Activated CD8-positive, alpha-beta T cell treated with anti-CD3 and anti-CD28 coated beads, Interleukin-2, amount 10 ng/mL, durations not matched to agents 7 days and 5 days (primary cell): ENCODE measurements around the gene CHIC2. TPM values are rescaled to one million over a fixed set of nuclear protein-coding genes. Genes with fewer than 3 reads are reported as not detected.

Experiments
- ATAC-seq: fragments of 150-1000 bp; cut with Tn5 transposase; one replicate; pipeline ENCODE4 v1.10.0; 2021; ENCODE audit warnings: moderate library complexity
- CTCF ChIA-PET: fragments of 350-600 bp; sonication (Branson Sonifier 250); formaldehyde crosslinking; loops from one replicate; lab custom pipeline; 2021; ENCODE audit warnings: antibody characterized with exemption; lab: Charles Lee
- POLR2A ChIA-PET: fragments of 350-600 bp; sonication (Branson Sonifier 250); formaldehyde crosslinking; loops from one replicate; lab custom pipeline; 2021; ENCODE audit warnings: antibody characterized with exemption; lab: Charles Lee
- DNase-seq: peaks from one replicate; pipeline ENCODE4 v3.0.0-alpha.2; 2020
- H3K27ac Mint-ChIP-seq: one replicate; pipeline ENCODE4 v1.8.0; 2021; ENCODE audit warnings: mild to moderate bottlenecking, mixed read lengths
- H3K27me3 Mint-ChIP-seq: one replicate; pipeline ENCODE4 v1.8.0; 2021; ENCODE audit warnings: low read depth, mixed read lengths
- H3K36me3 Mint-ChIP-seq: one replicate; pipeline ENCODE4 v1.8.0; 2021; ENCODE audit warnings: low read depth, mixed read lengths
- H3K4me1 Mint-ChIP-seq: one replicate; pipeline ENCODE4 v1.8.0; 2021; ENCODE audit warnings: low read depth, mixed read lengths
- H3K4me3 Mint-ChIP-seq: one replicate; pipeline ENCODE4 v1.8.0; 2021; ENCODE audit warnings: mild to moderate bottlenecking, mixed read lengths
- H3K9me3 Mint-ChIP-seq: one replicate; pipeline ENCODE4 v1.8.0; 2022; ENCODE audit warnings: mixed read lengths; ENCODE audit not compliant: insufficient read depth
- total RNA-seq, 2 experiments: library from RNA; stranded (reverse); gene quantifications; one replicate each; pipeline ENCODE4 v1.2.3, GENCODE V29; 2021

Gene CHIC2
- total RNA-seq, 2 experiments from 2014 or later = 14.6 to 17.1 TPM

DNA sequence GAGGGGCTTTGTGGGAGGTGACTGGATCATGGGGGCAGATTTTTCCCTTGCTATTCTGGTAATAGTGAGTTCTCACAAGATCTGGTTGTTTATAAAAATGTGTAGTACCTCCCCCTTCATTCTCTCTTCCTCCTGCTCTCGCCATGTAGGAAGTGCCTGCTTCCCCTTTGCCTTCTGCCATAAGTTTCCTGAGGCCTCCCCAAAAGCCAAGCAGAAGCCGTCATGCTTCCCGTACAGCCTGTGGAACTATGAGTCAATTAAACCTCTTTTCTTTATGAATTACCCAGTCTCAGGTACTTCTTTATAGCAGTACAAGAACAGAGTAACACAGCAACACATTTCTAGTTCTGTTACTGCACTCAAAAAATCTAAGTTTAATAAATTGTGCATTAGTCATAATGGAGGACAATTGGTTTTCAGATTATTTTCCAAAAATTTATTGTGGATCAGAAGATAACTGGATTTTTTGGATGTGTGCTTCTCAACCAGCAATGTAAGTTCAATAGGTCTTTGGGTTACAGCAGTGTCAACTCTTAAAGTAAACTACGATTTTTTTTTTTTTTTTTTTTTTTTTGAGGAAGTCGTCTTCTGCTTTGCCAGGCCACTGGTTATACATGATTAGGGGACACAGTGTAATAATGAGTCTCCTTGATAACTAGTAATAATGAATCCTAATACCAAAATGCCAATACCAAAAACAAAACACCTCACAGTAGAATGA lies 69.9 kb downstream of the CHIC2 start:
- DNase-seq (no peak), ATAC-seq (no peak)
- ChIA-PET POLR2A (no interaction called here), CTCF (no interaction called here)
- Mint-ChIP-seq H3K4me1 (no peaks in the 10 kb centered on the region), H3K9me3 (no peaks in the 10 kb centered on the region), H3K4me3 (no peak overlapping the region), H3K27me3 (no peaks in the 10 kb centered on the region), H3K27ac (no peak overlapping the region), H3K36me3 (peaks cover 3% of the 10 kb centered on the region)

DNA sequence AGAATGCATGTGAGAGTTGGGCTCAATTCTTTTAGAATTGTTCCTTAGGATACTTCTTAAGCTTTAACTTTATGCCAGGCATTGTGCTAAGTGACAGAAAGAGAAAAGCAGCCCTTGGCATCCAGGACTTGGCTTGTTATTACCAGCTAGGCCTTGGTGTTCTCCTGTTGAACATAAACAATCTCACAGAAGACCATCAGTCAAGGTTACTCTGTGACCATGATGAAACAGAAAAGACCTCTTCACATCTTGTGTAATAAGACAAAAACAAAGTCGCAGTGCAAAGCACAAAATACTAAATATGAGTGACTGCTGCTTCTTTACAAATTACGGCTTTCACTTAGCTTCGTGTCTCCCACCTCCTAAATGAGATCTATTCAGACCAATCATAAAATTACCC lies 71.6 kb downstream of the CHIC2 start:
- no peaks in the 10 kb centered on the region for H3K4me1 Mint-ChIP-seq
- ChIA-PET CTCF (no interaction called here), POLR2A (no interaction called here)
- no peak overlapping the region for H3K27ac Mint-ChIP-seq
- H3K27me3 Mint-ChIP-seq = no peaks in the 10 kb centered on the region
- DNase-seq (no peak), ATAC-seq (no peak)
- H3K4me3 Mint-ChIP-seq = no peak overlapping the region
- no peaks in the 10 kb centered on the region for H3K36me3 Mint-ChIP-seq
- H3K9me3 Mint-ChIP-seq = no peaks in the 10 kb centered on the region

DNA sequence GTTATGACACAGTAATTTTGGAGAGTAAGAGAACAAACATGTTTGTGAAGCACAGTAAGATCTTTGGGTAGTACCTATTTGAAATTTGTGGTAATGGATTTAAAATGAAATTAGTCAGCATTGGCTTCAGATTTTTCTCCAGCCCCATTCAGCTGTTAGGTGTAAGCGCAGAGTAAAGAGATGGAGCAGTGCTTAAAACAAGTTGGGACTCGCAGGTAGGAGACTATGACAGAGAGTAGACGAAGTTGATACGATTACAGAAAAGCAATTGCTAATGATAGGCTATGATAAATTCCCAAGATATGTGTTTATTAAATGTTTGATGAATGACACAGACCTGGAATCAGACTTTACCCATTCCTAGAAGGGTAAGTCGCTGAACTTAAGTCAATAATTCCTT lies 72.6 kb downstream of the CHIC2 start:
- Mint-ChIP-seq H3K9me3 (no peaks in the 10 kb centered on the region), H3K4me3 (no peak overlapping the region), H3K4me1 (no peaks in the 10 kb centered on the region), H3K36me3 (no peaks in the 10 kb centered on the region), H3K27ac (no peak overlapping the region), H3K27me3 (no peaks in the 10 kb centered on the region)
- no peak for DNase-seq
- ChIA-PET CTCF (no interaction called here), POLR2A (no interaction called here)
- ATAC-seq = no peak

DNA sequence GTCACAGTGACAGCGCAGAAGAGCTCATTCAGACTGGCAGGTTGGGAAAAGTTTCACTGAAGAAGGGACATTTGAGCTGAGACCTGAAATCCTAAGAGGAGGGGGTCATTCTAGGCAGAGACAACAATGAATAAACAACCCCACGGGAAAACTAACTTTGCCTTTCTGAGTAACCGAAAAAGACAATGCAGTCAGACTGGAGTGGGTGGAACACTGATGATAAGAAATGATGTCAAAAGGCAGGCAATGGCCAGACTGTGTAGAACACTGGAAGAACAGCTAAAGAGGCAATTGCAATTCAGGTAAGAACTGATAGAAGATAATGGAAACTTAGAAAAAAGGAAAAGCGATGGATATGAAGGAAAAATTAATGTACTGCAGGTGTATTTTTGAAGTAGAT lies 73.8 kb downstream of the CHIC2 start:
- POLR2A ChIA-PET = no interaction called here
- H3K9me3 Mint-ChIP-seq = no peaks in the 10 kb centered on the region
- H3K4me1 Mint-ChIP-seq = no peaks in the 10 kb centered on the region
- DNase-seq (no peak), ATAC-seq (no peak)
- no peaks in the 10 kb centered on the region for H3K27me3 Mint-ChIP-seq
- no peaks in the 10 kb centered on the region for H3K36me3 Mint-ChIP-seq
- no peak overlapping the region for H3K4me3 Mint-ChIP-seq
- CTCF ChIA-PET = interaction anchor here (0.9 to 1.4 kb wide), 2 partner anchors 68 to 243 kb away, joined by 3 read pairs; no protein-coding TSS in a partner anchor
- no peak overlapping the region for H3K27ac Mint-ChIP-seq

- no peak for DNase-seq
- H3K27ac Mint-ChIP-seq = no peak overlapping the region
- no peaks in the 10 kb centered on the region for H3K9me3 Mint-ChIP-seq
- H3K36me3 Mint-ChIP-seq = no peaks in the 10 kb centered on the region
- H3K4me1 Mint-ChIP-seq = no peaks in the 10 kb centered on the region
- no peak overlapping the region for H3K4me3 Mint-ChIP-seq
- no peaks in the 10 kb centered on the region for H3K27me3 Mint-ChIP-seq
- ChIA-PET POLR2A (interaction anchor here (0.9 kb wide), 1 partner anchor 71 kb away, joined by 4 read pairs; no protein-coding TSS in a partner anchor), CTCF (no interaction called here)
- ATAC-seq = no peak
These were observed 76.6 kb downstream of the CHIC2 start for GRCh38 chr4:53987761-53988171.

DNA sequence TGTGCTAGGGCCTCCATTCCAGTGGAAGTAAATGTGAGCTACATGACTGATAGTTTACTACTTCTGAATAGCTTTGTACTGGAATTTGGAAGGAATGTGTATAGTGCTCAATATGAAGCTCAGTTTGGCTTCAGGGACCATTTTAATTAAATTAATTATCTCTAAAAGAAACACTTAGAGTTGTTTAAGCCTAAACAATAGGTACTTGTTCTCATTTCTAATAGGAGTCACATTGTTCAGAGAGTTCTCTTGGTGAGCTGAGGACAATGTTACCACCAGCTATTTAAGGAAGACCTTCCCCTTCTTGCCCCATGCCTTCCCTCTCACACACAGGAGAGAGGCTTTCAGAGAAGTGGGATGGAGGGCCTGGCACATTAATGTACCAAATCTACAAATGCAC lies 78.3 kb downstream of the CHIC2 start:
- Mint-ChIP-seq H3K27ac (no peak overlapping the region), H3K9me3 (no peaks in the 10 kb centered on the region), H3K36me3 (no peaks in the 10 kb centered on the region), H3K27me3 (no peaks in the 10 kb centered on the region), H3K4me1 (no peaks in the 10 kb centered on the region), H3K4me3 (no peak overlapping the region)
- ChIA-PET POLR2A (interaction anchor here (0.6 kb wide), 1 partner anchor 22 kb away, joined by 3 read pairs; no protein-coding TSS in a partner anchor), CTCF (no interaction called here)
- no peak for ATAC-seq
- DNase-seq = no peak

- Mint-ChIP-seq H3K4me3 (no peak overlapping the region), H3K36me3 (no peaks in the 10 kb centered on the region), H3K4me1 (no peaks in the 10 kb centered on the region), H3K9me3 (no peaks in the 10 kb centered on the region), H3K27ac (no peak overlapping the region), H3K27me3 (no peaks in the 10 kb centered on the region)
- ChIA-PET CTCF (no interaction called here), POLR2A (no interaction called here)
- ATAC-seq (no peak), DNase-seq (no peak)
These were observed 82.8 kb downstream of the CHIC2 start for GRCh38 chr4:53981567-53981966.

DNA sequence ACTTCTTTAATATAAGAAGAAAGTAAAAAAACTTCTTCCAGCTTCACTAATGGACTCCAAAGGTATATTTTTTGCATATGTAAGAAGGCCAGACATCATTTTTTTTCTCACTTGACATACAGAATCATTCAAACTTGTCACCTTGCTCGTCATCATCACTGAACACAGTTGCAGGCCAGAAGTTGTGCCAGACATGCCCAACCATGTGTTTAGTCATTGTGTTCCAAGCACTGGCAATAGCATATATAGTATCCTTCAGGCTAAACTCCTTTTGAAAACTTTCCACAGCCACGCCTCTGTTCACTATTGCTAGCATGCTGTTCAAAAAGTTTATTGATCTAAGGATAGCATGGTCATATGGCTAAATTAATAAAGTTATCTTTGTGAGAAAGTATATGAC lies 83.3 kb downstream of the CHIC2 start:
- H3K27ac Mint-ChIP-seq = no peak overlapping the region
- DNase-seq (no peak), ATAC-seq (no peak)
- no peaks in the 10 kb centered on the region for H3K27me3 Mint-ChIP-seq
- H3K36me3 Mint-ChIP-seq = no peaks in the 10 kb centered on the region
- H3K4me1 Mint-ChIP-seq = no peaks in the 10 kb centered on the region
- H3K4me3 Mint-ChIP-seq = no peak overlapping the region
- CTCF ChIA-PET = no interaction called here
- no peaks in the 10 kb centered on the region for H3K9me3 Mint-ChIP-seq
- POLR2A ChIA-PET = no interaction called here

DNA sequence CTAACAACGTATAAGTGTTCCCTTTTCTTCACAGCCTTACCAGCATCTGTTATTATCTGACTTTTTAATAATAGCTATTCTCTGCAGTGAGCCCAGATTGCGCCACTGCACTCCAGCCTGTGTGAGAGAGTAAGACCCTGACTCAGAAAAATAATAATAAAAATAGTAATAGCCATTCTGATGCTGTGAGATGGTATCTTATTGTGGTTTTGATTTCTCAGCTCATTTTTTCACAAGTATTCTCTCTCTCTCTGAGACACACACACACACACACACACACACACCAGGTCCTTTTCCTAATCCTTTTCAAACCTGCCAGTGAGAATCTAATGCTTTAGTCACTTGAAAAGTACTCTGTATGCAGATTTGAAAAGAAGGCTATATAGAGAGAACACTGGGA lies 89.8 kb downstream of the CHIC2 start:
- ChIA-PET CTCF (interaction anchor here (3.1 kb wide), 1 partner anchor 44 kb away, joined by 9 read pairs; no protein-coding TSS in a partner anchor), POLR2A (no interaction called here)
- Mint-ChIP-seq H3K4me1 (no peaks in the 10 kb centered on the region), H3K9me3 (no peaks in the 10 kb centered on the region), H3K27me3 (peaks cover 3% of the 10 kb centered on the region), H3K4me3 (no peak overlapping the region), H3K27ac (no peak overlapping the region), H3K36me3 (no peaks in the 10 kb centered on the region)
- ATAC-seq (no peak), DNase-seq (no peak)

- no peaks in the 10 kb centered on the region for H3K4me1 Mint-ChIP-seq
- ATAC-seq (no peak), DNase-seq (no peak)
- POLR2A ChIA-PET = no interaction called here
- H3K4me3 Mint-ChIP-seq = no peak overlapping the region
- no peak overlapping the region for H3K27ac Mint-ChIP-seq
- H3K27me3 Mint-ChIP-seq = peaks cover 3% of the 10 kb centered on the region
- no peaks in the 10 kb centered on the region for H3K9me3 Mint-ChIP-seq
- CTCF ChIA-PET = no interaction called here
- H3K36me3 Mint-ChIP-seq = no peaks in the 10 kb centered on the region
These were observed 96.4 kb downstream of the CHIC2 start for GRCh38 chr4:53967986-53968385.

DNA sequence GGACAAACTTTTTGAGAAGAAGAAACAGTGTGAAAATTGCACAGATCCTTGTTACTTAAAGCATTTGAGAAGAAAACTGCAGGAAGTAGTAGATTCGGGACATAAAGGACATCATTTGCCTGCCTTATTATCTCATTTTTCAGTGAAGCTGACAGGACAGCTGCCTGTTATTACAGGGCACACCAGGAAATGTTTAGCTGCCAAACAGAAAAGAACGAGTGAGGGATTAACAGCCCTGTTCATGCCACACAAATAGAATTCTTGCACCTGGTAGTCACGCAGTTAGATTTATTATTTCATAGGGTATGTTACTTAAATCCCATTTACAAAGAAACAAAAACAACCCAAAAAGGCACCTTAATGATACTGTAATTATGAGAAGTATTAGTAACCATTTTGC lies 100.6 kb downstream of the CHIC2 start:
- Mint-ChIP-seq H3K27ac (no peak overlapping the region), H3K4me1 (no peaks in the 10 kb centered on the region), H3K4me3 (no peak overlapping the region), H3K9me3 (no peaks in the 10 kb centered on the region), H3K27me3 (no peaks in the 10 kb centered on the region), H3K36me3 (no peaks in the 10 kb centered on the region)
- DNase-seq (no peak), ATAC-seq (no peak)
- ChIA-PET POLR2A (no interaction called here), CTCF (no interaction called here)

GRCh38 chr4:53963336-53963735 lies 101.1 kb downstream of the CHIC2 start:
- no peaks in the 10 kb centered on the region for H3K9me3 Mint-ChIP-seq

More at GRCh38 chr4:53963336-53963735, 101.1 kb downstream of the CHIC2 start:
- Mint-ChIP-seq H3K36me3 (no peaks in the 10 kb centered on the region), H3K4me1 (no peaks in the 10 kb centered on the region), H3K27ac (no peak overlapping the region), H3K4me3 (no peak overlapping the region), H3K27me3 (no peaks in the 10 kb centered on the region)
- DNase-seq (no peak), ATAC-seq (no peak)
- CTCF ChIA-PET = no interaction called here
- POLR2A ChIA-PET = no interaction called here
